Neural crest cell (in vitro differentiated cells): ENCODE measurements around the gene APLP2. TPM values are rescaled to one million over a fixed set of nuclear protein-coding genes. Genes with fewer than 3 reads are reported as not detected.

Source experiments
- DNase-seq: peaks from one replicate; pipeline ENCODE4 v3.0.0; 2021; ENCODE audit warnings: low read depth, mixed read lengths, low spot score
- H3K27ac Mint-ChIP-seq: one replicate; pipeline ENCODE4 v1.8.0; 2021; ENCODE audit warnings: mild to moderate bottlenecking, mixed read lengths; ENCODE audit not compliant: unreplicated experiment
- H3K27me3 Mint-ChIP-seq: 2 replicates; pipeline ENCODE4 v1.8.0; 2021; ENCODE audit warnings: low read depth, mild to moderate bottlenecking, mixed read lengths
- H3K36me3 Mint-ChIP-seq: 2 replicates; pipeline ENCODE4 v1.8.0; 2021; ENCODE audit warnings: low read depth, mild to moderate bottlenecking, mixed read lengths
- H3K4me1 Mint-ChIP-seq: 2 replicates; pipeline ENCODE4 v1.8.0; 2021; ENCODE audit warnings: mixed read lengths
- H3K4me3 Mint-ChIP-seq: one replicate; pipeline ENCODE4 v1.8.0; 2021; ENCODE audit warnings: mild to moderate bottlenecking, mixed read lengths
- H3K9me3 Mint-ChIP-seq: 2 replicates; pipeline ENCODE4 v1.8.0; 2021; ENCODE audit warnings: mixed read lengths
- total RNA-seq: library from RNA; stranded (reverse); gene quantifications from 2 replicates; pipeline ENCODE4 v1.2.1, GENCODE V29; 2021
- TF ChIP-seq, protein P1 (sequence below): fragments of 200-600 bp; sonication (generic); conservative IDR thresholded peaks from 2 replicates; pipeline ENCODE4 v1.5.0; 2021; ENCODE audit warnings: antibody characterized with exemption, mild to moderate bottlenecking

APLP2 gene
- total RNA-seq, 1 donor from 2014 or later, result 234 TPM

DNA sequence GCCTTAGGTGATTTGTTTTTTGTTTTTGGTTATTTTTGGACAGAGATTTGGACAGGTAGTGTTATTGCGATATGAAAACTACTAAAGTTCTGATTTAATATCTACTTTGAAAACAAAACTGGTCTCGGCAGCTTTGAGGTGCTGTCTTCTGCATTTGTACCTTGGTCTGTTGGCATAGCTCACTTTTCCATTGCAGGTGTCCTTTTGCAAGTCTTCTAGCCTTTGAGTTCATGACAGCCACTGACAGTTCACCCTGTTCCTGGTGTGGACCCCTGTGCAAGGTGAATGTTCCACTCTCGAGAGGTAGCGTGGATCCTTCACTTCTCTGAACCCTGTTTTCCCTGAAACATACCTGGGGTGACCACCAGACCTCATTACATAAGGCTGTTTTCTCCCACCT is 45.0 kb downstream of the APLP2 start:
- TF ChIP-seq, protein P1, sequence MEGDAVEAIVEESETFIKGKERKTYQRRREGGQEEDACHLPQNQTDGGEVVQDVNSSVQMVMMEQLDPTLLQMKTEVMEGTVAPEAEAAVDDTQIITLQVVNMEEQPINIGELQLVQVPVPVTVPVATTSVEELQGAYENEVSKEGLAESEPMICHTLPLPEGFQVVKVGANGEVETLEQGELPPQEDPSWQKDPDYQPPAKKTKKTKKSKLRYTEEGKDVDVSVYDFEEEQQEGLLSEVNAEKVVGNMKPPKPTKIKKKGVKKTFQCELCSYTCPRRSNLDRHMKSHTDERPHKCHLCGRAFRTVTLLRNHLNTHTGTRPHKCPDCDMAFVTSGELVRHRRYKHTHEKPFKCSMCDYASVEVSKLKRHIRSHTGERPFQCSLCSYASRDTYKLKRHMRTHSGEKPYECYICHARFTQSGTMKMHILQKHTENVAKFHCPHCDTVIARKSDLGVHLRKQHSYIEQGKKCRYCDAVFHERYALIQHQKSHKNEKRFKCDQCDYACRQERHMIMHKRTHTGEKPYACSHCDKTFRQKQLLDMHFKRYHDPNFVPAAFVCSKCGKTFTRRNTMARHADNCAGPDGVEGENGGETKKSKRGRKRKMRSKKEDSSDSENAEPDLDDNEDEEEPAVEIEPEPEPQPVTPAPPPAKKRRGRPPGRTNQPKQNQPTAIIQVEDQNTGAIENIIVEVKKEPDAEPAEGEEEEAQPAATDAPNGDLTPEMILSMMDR, result no peak
- no peaks in the 10 kb centered on the region for H3K4me1 Mint-ChIP-seq
- no peak overlapping the region for H3K4me3 Mint-ChIP-seq
- H3K27me3 Mint-ChIP-seq, result no peaks in the 10 kb centered on the region
- no peaks in the 10 kb centered on the region for H3K9me3 Mint-ChIP-seq
- peaks cover 8% of the 10 kb centered on the region for H3K36me3 Mint-ChIP-seq
- DNase-seq, result no peak
- no peak overlapping the region for H3K27ac Mint-ChIP-seq

DNA sequence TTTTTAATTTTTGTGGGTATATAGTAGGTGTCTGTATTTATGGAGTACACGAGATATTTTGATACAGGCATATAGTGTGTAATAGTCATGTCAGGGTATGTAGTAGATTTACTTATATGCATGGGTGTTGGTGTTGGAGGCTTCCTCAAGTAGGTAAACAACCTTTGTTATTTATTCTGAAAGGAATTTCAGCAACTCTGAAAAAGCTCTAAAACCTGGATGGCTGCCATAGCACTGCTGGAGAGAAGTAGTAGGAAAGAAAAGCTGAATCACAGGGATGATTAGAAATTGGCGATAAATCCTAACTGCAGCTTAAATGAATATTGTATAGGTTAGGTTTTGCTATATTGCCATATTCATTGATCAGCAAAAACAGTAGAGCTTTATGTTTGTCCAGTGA is 45.5 kb downstream of the APLP2 start:
- Mint-ChIP-seq H3K4me1 (no peaks in the 10 kb centered on the region), H3K9me3 (no peaks in the 10 kb centered on the region), H3K27ac (no peak overlapping the region), H3K36me3 (peaks cover 5% of the 10 kb centered on the region), H3K4me3 (no peak overlapping the region), H3K27me3 (no peaks in the 10 kb centered on the region)
- DNase-seq, result no peak
- TF ChIP-seq, protein P1, result no peak

DNA sequence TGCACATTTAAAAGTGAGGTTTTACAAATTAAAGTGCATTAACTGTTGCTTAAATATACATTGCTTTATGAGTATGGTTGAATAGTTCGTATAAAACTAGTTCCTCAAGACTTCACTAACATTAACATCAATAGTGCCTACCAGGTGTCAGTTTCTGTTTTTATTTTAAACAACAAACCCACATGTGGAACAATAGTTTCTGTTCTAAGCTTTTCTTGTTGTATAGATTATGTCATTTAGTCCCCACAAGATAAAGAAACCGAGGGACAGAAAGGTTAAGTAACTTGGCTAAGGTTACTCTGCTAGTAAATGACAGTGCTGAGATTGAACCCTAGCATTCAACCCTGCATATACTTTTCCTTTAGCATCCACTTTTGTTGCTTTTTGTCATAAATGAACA is 48.5 kb downstream of the APLP2 start:
- H3K4me3 Mint-ChIP-seq, result no peak overlapping the region
- H3K27me3 Mint-ChIP-seq, result no peaks in the 10 kb centered on the region
- peaks cover 16% of the 10 kb centered on the region for H3K36me3 Mint-ChIP-seq
- H3K27ac Mint-ChIP-seq, result no peak overlapping the region
- TF ChIP-seq, protein P1, result no peak
- DNase-seq, result no peak
- H3K4me1 Mint-ChIP-seq, result peaks cover 16% of the 10 kb centered on the region
- H3K9me3 Mint-ChIP-seq, result no peaks in the 10 kb centered on the region

DNA sequence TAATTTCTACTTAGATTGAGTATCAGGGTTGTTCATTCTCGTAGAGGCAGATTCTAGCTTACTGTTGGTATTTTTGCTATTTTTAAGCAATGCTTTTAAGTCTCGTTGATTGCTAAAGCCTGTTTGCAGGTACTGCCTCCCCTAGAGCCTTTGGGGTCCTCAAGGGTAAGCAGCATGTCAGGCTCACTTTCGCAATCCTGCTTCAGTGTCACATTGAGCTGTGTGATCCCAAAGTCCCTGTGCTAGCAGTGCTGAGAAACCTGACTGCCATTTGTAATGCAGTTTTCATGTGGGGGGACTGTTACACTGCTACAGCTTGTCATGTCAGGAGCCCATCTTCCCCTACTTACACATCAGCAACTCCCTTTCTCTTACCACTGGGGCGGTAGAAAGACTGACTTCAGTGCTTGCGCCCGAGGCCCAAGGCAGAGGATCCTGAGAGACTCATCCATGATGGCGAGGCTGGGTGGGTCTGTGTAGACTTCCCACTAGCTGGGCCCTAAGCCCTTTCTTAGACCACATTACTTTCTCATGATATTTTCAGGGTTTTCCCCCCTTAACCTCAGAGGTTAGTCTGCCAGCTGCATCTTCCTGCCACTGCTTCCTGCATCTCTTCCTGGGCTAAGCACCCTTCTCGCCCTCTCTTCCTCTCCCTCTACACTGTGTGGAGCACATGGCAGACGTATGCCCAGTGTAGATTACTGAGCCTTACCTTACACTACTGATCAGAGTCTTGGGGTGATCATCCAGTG is 49.1 kb downstream of the APLP2 start:
- Mint-ChIP-seq H3K27ac (no peak overlapping the region), H3K9me3 (no peaks in the 10 kb centered on the region), H3K36me3 (peaks cover 18% of the 10 kb centered on the region), H3K27me3 (no peaks in the 10 kb centered on the region), H3K4me3 (no peak overlapping the region), H3K4me1 (peaks cover 16% of the 10 kb centered on the region)
- DNase-seq, result no peak
- TF ChIP-seq, protein P1, result no peak

DNA sequence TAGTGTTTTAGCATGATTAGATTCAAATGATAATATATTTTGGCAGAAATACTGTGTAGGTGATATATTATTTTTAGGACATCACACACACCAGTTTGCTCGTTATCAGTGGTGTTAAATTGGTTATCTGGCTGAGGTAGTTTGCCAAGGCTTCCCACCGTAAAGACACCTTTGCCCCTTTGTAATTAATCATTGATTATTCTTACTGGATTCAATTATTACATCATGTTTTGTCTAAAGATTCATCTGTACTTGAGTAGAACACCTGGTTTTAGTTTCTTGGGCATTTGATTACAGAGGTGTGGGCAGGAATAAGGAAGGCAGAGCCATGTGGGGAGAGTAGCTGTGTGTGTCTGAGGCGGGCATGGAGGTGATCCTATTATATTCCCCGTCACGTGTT is 50.4 kb downstream of the APLP2 start:
- H3K27me3 Mint-ChIP-seq, result no peaks in the 10 kb centered on the region
- no peak for DNase-seq
- TF ChIP-seq, protein P1, result no peak
- peaks cover 16% of the 10 kb centered on the region for H3K4me1 Mint-ChIP-seq
- no peak overlapping the region for H3K4me3 Mint-ChIP-seq
- H3K9me3 Mint-ChIP-seq, result no peaks in the 10 kb centered on the region
- H3K36me3 Mint-ChIP-seq, result peaks cover 17% of the 10 kb centered on the region
- no peak overlapping the region for H3K27ac Mint-ChIP-seq
